ES-I3 (cell line): ENCODE data around the gene PHC3.

Source experiments
- H3K36me3 ChIP-seq: 2 replicates; pipeline ENCODE4 v1.6.1; 2013; ENCODE audit warnings: mild to moderate bottlenecking, low read length, control low read depth, moderate library complexity; ENCODE audit not compliant: insufficient read depth
- H3K4me1 ChIP-seq: 2 replicates; pipeline ENCODE4 v1.6.1; 2013; ENCODE audit warnings: mild to moderate bottlenecking, control low read depth, low read length; ENCODE audit not compliant: insufficient read depth
- H3K9ac ChIP-seq: 2 replicates; pipeline ENCODE4 v1.6.1; 2013; ENCODE audit warnings: low read depth, mild to moderate bottlenecking, low read length, moderate library complexity
- H3K9me3 ChIP-seq: 2 replicates; pipeline ENCODE4 v1.6.1; 2013; ENCODE audit warnings: mild to moderate bottlenecking, low read length, moderate library complexity; ENCODE audit not compliant: control insufficient read depth, insufficient read depth

PHC3 gene

GRCh38 chr3:170092907-170093306 is 88.6 kb downstream of the PHC3 start:
- H3K4me1 ChIP-seq: no peaks in the 10 kb centered on the region
- no peaks in the 10 kb centered on the region for H3K9me3 ChIP-seq
- no peak overlapping the region for H3K9ac ChIP-seq
- peaks cover 6% of the 10 kb centered on the region for H3K36me3 ChIP-seq

GRCh38 chr3:170090601-170090981 is 90.9 kb downstream of the PHC3 start:
- Histone ChIP-seq H3K9me3 (no peaks in the 10 kb centered on the region), H3K9ac (no peak overlapping the region), H3K4me1 (no peaks in the 10 kb centered on the region), H3K36me3 (peaks cover 2% of the 10 kb centered on the region; the same call in 1 of the 2 replicates)

GRCh38 chr3:170089862-170090600 is 91.5 kb downstream of the PHC3 start:
- Histone ChIP-seq H3K36me3 (no peaks in the 10 kb centered on the region), H3K9ac (no peak overlapping the region), H3K9me3 (no peaks in the 10 kb centered on the region), H3K4me1 (no peaks in the 10 kb centered on the region)

GRCh38 chr3:170085396-170085795 is 96.1 kb downstream of the PHC3 start:
- H3K4me1 ChIP-seq: no peaks in the 10 kb centered on the region
- peaks cover 2% of the 10 kb centered on the region; the same call in 1 of the 2 replicates for H3K36me3 ChIP-seq
- H3K9ac ChIP-seq: no peak overlapping the region
- H3K9me3 ChIP-seq: no peaks in the 10 kb centered on the region

GRCh38 chr3:170083343-170083742 is 98.2 kb downstream of the PHC3 start:
- Histone ChIP-seq H3K9me3 (no peaks in the 10 kb centered on the region), H3K36me3 (peaks cover 2% of the 10 kb centered on the region; the same call in 1 of the 2 replicates), H3K4me1 (no peaks in the 10 kb centered on the region), H3K9ac (no peak overlapping the region)

- Histone ChIP-seq H3K9me3 (no peaks in the 10 kb centered on the region), H3K4me1 (no peaks in the 10 kb centered on the region), H3K36me3 (peaks cover 2% of the 10 kb centered on the region; the same call in 1 of the 2 replicates), H3K9ac (no peak overlapping the region)
These were observed 100.3 kb downstream of the PHC3 start for GRCh38 chr3:170081079-170081741.

- Histone ChIP-seq H3K9me3 (no peaks in the 10 kb centered on the region), H3K36me3 (peaks cover 2% of the 10 kb centered on the region; the same call in 1 of the 2 replicates), H3K9ac (no peak overlapping the region), H3K4me1 (no peaks in the 10 kb centered on the region)
These were observed 100.9 kb downstream of the PHC3 start for GRCh38 chr3:170080605-170081004.

- Histone ChIP-seq H3K36me3 (peaks cover 2% of the 10 kb centered on the region; the same call in 1 of the 2 replicates), H3K4me1 (no peaks in the 10 kb centered on the region), H3K9ac (no peak overlapping the region), H3K9me3 (no peaks in the 10 kb centered on the region)
These were observed 101.9 kb downstream of the PHC3 start for GRCh38 chr3:170079536-170080165.

- H3K9me3 ChIP-seq: no peaks in the 10 kb centered on the region
- H3K9ac ChIP-seq: no peak overlapping the region
- peaks cover 2% of the 10 kb centered on the region; the same call in 1 of the 2 replicates for H3K36me3 ChIP-seq
- no peaks in the 10 kb centered on the region for H3K4me1 ChIP-seq
These were observed 102.8 kb downstream of the PHC3 start for GRCh38 chr3:170078620-170079281.

GRCh38 chr3:170077361-170077760 is 104.2 kb downstream of the PHC3 start:
- Histone ChIP-seq H3K4me1 (no peaks in the 10 kb centered on the region), H3K9me3 (no peaks in the 10 kb centered on the region), H3K9ac (no peak overlapping the region), H3K36me3 (no peaks in the 10 kb centered on the region; the same call in 1 of the 2 replicates)

- no peaks in the 10 kb centered on the region for H3K9me3 ChIP-seq
- no peaks in the 10 kb centered on the region for H3K4me1 ChIP-seq
- no peak overlapping the region for H3K9ac ChIP-seq
- no peaks in the 10 kb centered on the region; the same call in 1 of the 2 replicates for H3K36me3 ChIP-seq
These were observed 104.8 kb downstream of the PHC3 start for GRCh38 chr3:170076715-170077238.

GRCh38 chr3:170075441-170076091 is 106.0 kb downstream of the PHC3 start:
- Histone ChIP-seq H3K9ac (no peak overlapping the region), H3K4me1 (no peaks in the 10 kb centered on the region), H3K36me3 (no peaks in the 10 kb centered on the region; the same call in 1 of the 2 replicates), H3K9me3 (peaks cover 3% of the 10 kb centered on the region; the same call in 1 of the 2 replicates)

GRCh38 chr3:170064108-170064507 is 117.4 kb downstream of the PHC3 start:
- Histone ChIP-seq H3K9me3 (no peaks in the 10 kb centered on the region), H3K36me3 (no peaks in the 10 kb centered on the region), H3K9ac (no peak overlapping the region), H3K4me1 (peaks cover 7% of the 10 kb centered on the region)

- Histone ChIP-seq H3K4me1 (peaks cover 7% of the 10 kb centered on the region), H3K9me3 (no peaks in the 10 kb centered on the region), H3K9ac (no peak overlapping the region), H3K36me3 (no peaks in the 10 kb centered on the region)
These were observed 117.8 kb downstream of the PHC3 start for GRCh38 chr3:170063691-170064090.
